Measurements from ENCODE around the gene ABCA2. TPM values are rescaled to one million over a fixed set of nuclear protein-coding genes. Genes with fewer than 3 reads are reported as not detected.

Gene ABCA2
- total and polyA plus RNA-seq, 3 donors from 2014 or later = 33.6 to 65.5 (median 56.0) TPM

GRCh38 chr9:137070201-137070905 is 42.3 kb upstream of the ABCA2 start, which contains the start of gene SAPCD2:
TSS of gene SAPCD2 (minus strand) at chr9:137070557. CDS start at chr9:137070460, 97 bp downstream.
- H3K27ac ChIP-seq = no peak within 1 kb of the TSS
- H3K4me3 ChIP-seq = peak within 1 kb of the TSS; percentile 32 to 48
- DNase-seq = peak; percentile 91
- intact Hi-C loops (cut with DNase I; ENCODE audit: low total_unique reads) = no loop called here
- H3K9me3 ChIP-seq = no peaks in the 10 kb centered on the region
- peaks cover 8% of the 10 kb centered on the region for H3K4me1 ChIP-seq
- H3K27me3 ChIP-seq = no peaks in the 10 kb centered on the region
- H3K36me3 ChIP-seq (ENCODE audit: low read depth, missing control alignments) = no peaks in the 10 kb centered on the region
- no peak for TF ChIP-seq CTCF (IDR thresholded peaks at IDR 0.05)
- no peak for TF ChIP-seq POLR2A (IDR thresholded peaks at IDR 0.05)
- WGBS, 2 donors = 0 to 2% methylated on average over 26 to 43 of the region's 74 CpGs

GRCh38 chr9:137069508-137070091 is 41.6 kb upstream of the ABCA2 start:
- no peak for TF ChIP-seq CTCF (IDR thresholded peaks at IDR 0.05)
- TF ChIP-seq POLR2A (IDR thresholded peaks at IDR 0.05) = no peak
- H3K4me3 ChIP-seq = peak overlapping the region in 1 of 2 donors; percentile 32
- intact Hi-C loops (cut with DNase I; ENCODE audit: low total_unique reads) = no loop called here

GRCh38 chr9:137068539-137069507 is 40.8 kb upstream of the ABCA2 start:
- peaks cover 10% of the 10 kb centered on the region for H3K4me1 ChIP-seq
- DNase-seq = no peak
- no peaks in the 10 kb centered on the region for H3K9me3 ChIP-seq
- H3K4me3 ChIP-seq = no peak overlapping the region
- H3K36me3 ChIP-seq (ENCODE audit: low read depth, missing control alignments) = no peaks in the 10 kb centered on the region
- H3K27me3 ChIP-seq = no peaks in the 10 kb centered on the region
- intact Hi-C loops (cut with DNase I; ENCODE audit: low total_unique reads) = no loop called here
- WGBS, 2 donors = 87 to 91% methylated on average over 3 to 17 of the region's 17 CpGs
- TF ChIP-seq CTCF (IDR thresholded peaks at IDR 0.05) = no peak
- no peak for TF ChIP-seq POLR2A (IDR thresholded peaks at IDR 0.05)
- no peak overlapping the region for H3K27ac ChIP-seq

More at GRCh38 chr9:137069508-137070091, 41.6 kb upstream of the ABCA2 start:
- no peaks in the 10 kb centered on the region for H3K36me3 ChIP-seq (ENCODE audit: low read depth, missing control alignments)
- no peak overlapping the region for H3K27ac ChIP-seq
- no peaks in the 10 kb centered on the region for H3K27me3 ChIP-seq
- no peaks in the 10 kb centered on the region for H3K9me3 ChIP-seq
- WGBS, 2 donors = 7% methylated on average over 46 of the region's 52 CpGs; no CpG with 5 or more reads in 1 of the 2 donors
- H3K4me1 ChIP-seq = peaks cover 8% of the 10 kb centered on the region
- DNase-seq = no peak

- no peak overlapping the region for H3K27ac ChIP-seq
- 63 to 76% methylated on average over 9 to 12 of the region's 12 CpGs for WGBS, 2 donors
- H3K4me3 ChIP-seq = no peak overlapping the region
- H3K4me1 ChIP-seq = peaks cover 12% of the 10 kb centered on the region
- no peaks in the 10 kb centered on the region for H3K36me3 ChIP-seq (ENCODE audit: low read depth, missing control alignments)
- intact Hi-C loops (cut with DNase I; ENCODE audit: low total_unique reads) = no loop called here
- DNase-seq = peak; percentile 82
- H3K9me3 ChIP-seq = no peaks in the 10 kb centered on the region
- H3K27me3 ChIP-seq = no peaks in the 10 kb centered on the region
- TF ChIP-seq POLR2A (IDR thresholded peaks at IDR 0.05) (no peak), CTCF (IDR thresholded peaks at IDR 0.05) (peak; percentile 69 to 80 (median 72))
These were observed 40.0 kb upstream of the ABCA2 start for GRCh38 chr9:137067860-137068538.
